ENCODE data around the gene CSAD.
"Not testable (repeated sequence)": the region's sequence is repeated elsewhere in the genome, so short reads cannot be mapped to it uniquely, and the experiment has no call there.

The CSAD gene

DNA sequence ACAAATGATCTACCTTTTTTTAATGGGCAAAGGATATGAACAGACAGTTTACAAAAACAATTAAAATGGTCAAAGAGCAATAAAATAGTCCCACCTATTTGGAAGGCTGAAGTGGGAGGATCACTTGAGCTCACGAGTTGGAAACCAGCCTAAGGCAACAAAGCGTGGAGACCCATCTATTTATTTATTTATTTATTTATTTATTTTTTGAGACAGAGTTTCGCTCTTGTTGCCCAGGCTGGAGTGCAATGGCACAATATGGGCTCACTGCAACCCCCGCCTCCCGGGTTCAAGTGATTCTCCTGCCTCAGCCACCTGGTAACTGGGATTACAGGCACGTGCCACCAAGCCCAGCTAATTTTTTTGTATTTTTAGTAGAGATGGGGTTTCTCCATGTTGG, 3.3 kb downstream of the CSAD start:
- not testable (repeated sequence) for H3K27ac ChIP-seq (ENCODE audit: low read length); H3K4me3 ChIP-seq (ENCODE audit: low read length in 2 of 2); H3K36me3 ChIP-seq (ENCODE audit: control insufficient read depth in 2 of 2, insufficient read depth in 2 of 2, low read length in 2 of 2); H3K9me3 ChIP-seq (ENCODE audit: control insufficient read depth in 2 of 2, low read length in 2 of 2); H3K9ac ChIP-seq (ENCODE audit: low read length in 2 of 2); H3K27me3 ChIP-seq (ENCODE audit: control insufficient read depth in 1 of 2, insufficient read depth in 2 of 2, low read length in 2 of 2)
- peaks cover 22% of the 10 kb centered on the region for H3K4me1 ChIP-seq (ENCODE audit: control insufficient read depth, insufficient read depth, low read length)

DNA sequence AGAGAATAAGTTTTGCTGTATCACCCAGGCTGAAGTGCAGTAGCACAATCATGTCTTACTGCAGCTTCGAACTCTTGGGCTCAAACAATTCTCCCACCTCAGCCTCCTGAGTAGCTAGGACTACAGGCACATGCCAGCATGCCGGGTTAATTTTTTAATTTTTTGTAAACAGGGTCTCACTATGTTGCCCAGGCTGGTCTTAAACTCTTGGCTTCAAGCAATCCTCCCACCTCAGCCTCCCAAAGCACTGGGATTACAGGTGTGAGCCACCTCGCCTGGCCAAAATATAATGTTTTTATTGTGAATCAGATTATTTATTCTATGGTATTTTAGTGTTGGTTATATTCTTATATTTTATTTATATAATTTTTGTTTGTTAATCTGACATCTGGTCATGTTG, 4.0 kb downstream of the CSAD start:
- Histone ChIP-seq H3K27me3 (ENCODE audit: control insufficient read depth in 1 of 2, insufficient read depth in 2 of 2, low read length in 2 of 2) (no peaks in the 10 kb centered on the region), H3K4me1 (ENCODE audit: control insufficient read depth, insufficient read depth, low read length) (peaks cover 15% of the 10 kb centered on the region), H3K9me3 (ENCODE audit: control insufficient read depth in 2 of 2, low read length in 2 of 2) (no peaks in the 10 kb centered on the region), H3K27ac (ENCODE audit: low read length) (no peak overlapping the region), H3K9ac (ENCODE audit: low read length in 2 of 2) (no peak overlapping the region), H3K4me3 (ENCODE audit: low read length in 2 of 2) (no peak overlapping the region), H3K36me3 (ENCODE audit: control insufficient read depth in 2 of 2, insufficient read depth in 2 of 2, low read length in 2 of 2) (peaks cover under 1 to 6% of the 10 kb centered on the region in 2 donors)

DNA sequence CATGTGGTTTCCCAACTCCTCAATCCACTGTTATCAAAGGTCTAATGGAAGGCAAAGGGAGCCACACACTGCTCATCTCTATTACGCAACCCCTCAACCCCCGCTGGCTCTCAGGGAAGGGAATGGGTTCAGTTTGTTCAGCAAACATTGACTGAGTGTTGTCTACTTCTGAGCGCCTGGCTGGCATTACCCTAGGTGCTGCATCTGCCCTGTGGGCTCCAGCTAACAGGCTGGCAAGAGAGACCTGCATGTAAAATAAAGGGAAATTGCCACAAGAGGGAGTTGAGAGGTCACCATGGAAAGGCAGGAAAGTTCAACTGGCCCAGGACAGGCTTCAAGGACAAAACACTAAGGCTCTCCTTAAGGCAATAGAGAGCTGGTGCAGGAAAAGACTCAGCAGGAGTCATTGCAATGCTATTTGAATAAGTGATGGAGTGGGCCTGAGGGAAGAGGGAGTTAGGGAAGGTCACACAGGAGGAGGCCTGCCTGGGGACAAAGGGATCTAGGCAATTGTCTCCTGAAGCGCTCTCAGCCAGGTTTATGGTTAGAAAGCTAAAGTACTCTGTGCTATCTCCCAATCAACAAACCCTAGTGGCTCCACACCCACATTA, 5.7 kb downstream of the CSAD start:
- H3K27me3 ChIP-seq (ENCODE audit: control insufficient read depth in 1 of 2, insufficient read depth in 2 of 2, low read length in 2 of 2), result no peaks in the 10 kb centered on the region
- H3K36me3 ChIP-seq (ENCODE audit: control insufficient read depth in 2 of 2, insufficient read depth in 2 of 2, low read length in 2 of 2), result peaks cover 4 to 13% of the 10 kb centered on the region in 2 donors
- H3K27ac ChIP-seq (ENCODE audit: low read length), result no peak overlapping the region
- no peak overlapping the region for H3K4me3 ChIP-seq (ENCODE audit: low read length in 2 of 2)
- peaks cover 7% of the 10 kb centered on the region for H3K4me1 ChIP-seq (ENCODE audit: control insufficient read depth, insufficient read depth, low read length)
- no peaks in the 10 kb centered on the region for H3K9me3 ChIP-seq (ENCODE audit: control insufficient read depth in 2 of 2, low read length in 2 of 2)
- no peak overlapping the region for H3K9ac ChIP-seq (ENCODE audit: low read length in 2 of 2)

DNA sequence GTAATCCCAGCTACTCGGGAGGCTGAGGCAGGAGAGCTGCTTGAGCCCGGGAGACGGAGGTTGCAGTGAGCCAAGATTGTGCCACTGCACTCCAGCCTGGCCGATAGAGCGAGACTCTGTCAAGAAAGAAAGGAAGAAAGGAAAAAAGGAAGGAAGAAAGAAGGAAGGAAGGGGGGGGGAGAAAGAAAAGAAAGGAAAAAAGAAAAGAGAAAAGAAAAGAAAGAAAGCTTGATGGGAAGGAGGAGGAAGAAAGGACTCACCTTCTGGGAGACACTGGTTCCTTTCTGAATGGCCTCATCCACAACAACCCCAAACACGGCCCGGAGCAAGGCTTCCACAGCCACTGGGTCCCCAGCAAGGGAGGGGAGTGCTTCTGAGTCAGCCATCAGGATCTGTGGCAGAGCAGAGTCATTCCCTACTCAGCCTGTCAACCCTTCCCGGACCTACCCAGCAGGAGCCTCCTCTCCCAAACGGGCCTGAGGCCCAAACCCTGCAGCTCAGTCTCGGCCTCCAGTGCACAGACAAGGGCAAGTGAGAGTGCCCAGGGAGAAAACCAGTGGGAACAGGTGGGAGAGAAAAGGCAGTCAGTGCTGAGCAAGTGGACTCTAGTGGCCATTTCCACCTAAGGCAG, 7.5 kb downstream of the CSAD start:
- Histone ChIP-seq H3K9ac (ENCODE audit: low read length in 2 of 2) (no peak overlapping the region), H3K27ac (ENCODE audit: low read length) (no peak overlapping the region), H3K4me1 (ENCODE audit: control insufficient read depth, insufficient read depth, low read length) (peaks cover 3% of the 10 kb centered on the region), H3K9me3 (ENCODE audit: control insufficient read depth in 2 of 2, low read length in 2 of 2) (no peaks in the 10 kb centered on the region), H3K36me3 (ENCODE audit: control insufficient read depth in 2 of 2, insufficient read depth in 2 of 2, low read length in 2 of 2) (peaks cover 9 to 17% of the 10 kb centered on the region in 2 donors), H3K27me3 (ENCODE audit: control insufficient read depth in 1 of 2, insufficient read depth in 2 of 2, low read length in 2 of 2) (no peaks in the 10 kb centered on the region), H3K4me3 (ENCODE audit: low read length in 2 of 2) (no peak overlapping the region)

DNA sequence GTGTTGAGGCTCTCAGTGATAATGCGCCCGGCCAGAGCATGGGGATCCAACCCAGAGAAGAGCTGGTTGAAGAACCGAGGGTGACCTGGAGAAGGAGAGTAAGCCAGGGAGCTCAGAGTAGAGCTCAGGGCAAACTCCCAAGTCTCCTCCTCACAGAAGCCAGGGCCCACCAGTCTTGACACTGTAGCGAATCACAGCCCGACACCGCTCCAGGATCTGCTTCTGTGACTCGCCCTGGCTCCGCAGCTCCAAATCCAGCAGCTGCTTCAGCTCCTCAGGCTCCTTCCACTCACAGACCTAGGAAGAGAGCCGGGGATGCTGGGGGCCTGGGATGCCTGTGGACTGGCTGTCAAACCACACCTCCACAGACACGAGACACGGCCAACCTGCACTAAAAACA, 8.4 kb downstream of the CSAD start:
- H3K27me3 ChIP-seq (ENCODE audit: control insufficient read depth in 1 of 2, insufficient read depth in 2 of 2, low read length in 2 of 2), result no peaks in the 10 kb centered on the region
- H3K9ac ChIP-seq (ENCODE audit: low read length in 2 of 2), result peak overlapping the region in 1 of 2 donors; percentile 9
- H3K4me3 ChIP-seq (ENCODE audit: low read length in 2 of 2), result no peak overlapping the region
- peaks cover 9 to 19% of the 10 kb centered on the region in 2 donors for H3K36me3 ChIP-seq (ENCODE audit: control insufficient read depth in 2 of 2, insufficient read depth in 2 of 2, low read length in 2 of 2)
- no peak overlapping the region for H3K27ac ChIP-seq (ENCODE audit: low read length)
- no peaks in the 10 kb centered on the region for H3K9me3 ChIP-seq (ENCODE audit: control insufficient read depth in 2 of 2, low read length in 2 of 2)
- H3K4me1 ChIP-seq (ENCODE audit: control insufficient read depth, insufficient read depth, low read length), result peaks cover 3% of the 10 kb centered on the region

DNA sequence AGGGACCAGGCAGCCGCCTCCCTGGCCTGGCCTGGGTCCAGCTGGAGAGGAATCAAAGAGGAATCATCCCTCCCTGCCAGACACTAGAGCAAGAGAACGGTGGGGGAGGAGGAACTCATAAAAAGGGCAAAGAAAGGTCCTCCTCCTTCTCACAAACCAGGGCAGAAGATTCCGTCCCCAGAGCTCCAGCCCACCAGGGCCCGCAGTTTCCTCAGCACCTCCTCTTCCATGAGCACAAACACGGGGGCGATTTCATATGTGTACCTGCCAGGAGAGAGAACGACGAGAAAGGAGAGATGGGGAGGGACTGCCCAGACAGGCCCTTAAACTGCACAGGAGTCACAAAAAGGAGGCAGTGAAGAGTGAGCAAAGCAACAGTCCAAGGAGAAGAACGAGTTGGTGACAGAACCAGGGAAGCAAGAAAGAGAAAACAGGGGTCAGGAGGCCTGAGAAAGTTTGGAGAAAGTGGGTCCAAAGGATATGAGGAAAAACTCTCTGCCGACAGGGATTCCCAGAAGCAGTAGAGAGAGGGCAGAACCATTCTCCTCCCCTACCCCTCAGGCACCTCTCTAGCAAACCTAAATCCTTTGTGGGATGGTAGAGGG, 8.9 kb downstream of the CSAD start:
- Histone ChIP-seq H3K27ac (ENCODE audit: low read length) (no peak overlapping the region), H3K27me3 (ENCODE audit: control insufficient read depth in 1 of 2, insufficient read depth in 2 of 2, low read length in 2 of 2) (no peaks in the 10 kb centered on the region), H3K4me1 (ENCODE audit: control insufficient read depth, insufficient read depth, low read length) (peaks cover 3% of the 10 kb centered on the region), H3K36me3 (ENCODE audit: control insufficient read depth in 2 of 2, insufficient read depth in 2 of 2, low read length in 2 of 2) (peaks cover 11 to 22% of the 10 kb centered on the region in 2 donors), H3K4me3 (ENCODE audit: low read length in 2 of 2) (no peak overlapping the region), H3K9ac (ENCODE audit: low read length in 2 of 2) (peak overlapping the region in 1 of 2 donors; percentile 9), H3K9me3 (ENCODE audit: control insufficient read depth in 2 of 2, low read length in 2 of 2) (no peaks in the 10 kb centered on the region)

DNA sequence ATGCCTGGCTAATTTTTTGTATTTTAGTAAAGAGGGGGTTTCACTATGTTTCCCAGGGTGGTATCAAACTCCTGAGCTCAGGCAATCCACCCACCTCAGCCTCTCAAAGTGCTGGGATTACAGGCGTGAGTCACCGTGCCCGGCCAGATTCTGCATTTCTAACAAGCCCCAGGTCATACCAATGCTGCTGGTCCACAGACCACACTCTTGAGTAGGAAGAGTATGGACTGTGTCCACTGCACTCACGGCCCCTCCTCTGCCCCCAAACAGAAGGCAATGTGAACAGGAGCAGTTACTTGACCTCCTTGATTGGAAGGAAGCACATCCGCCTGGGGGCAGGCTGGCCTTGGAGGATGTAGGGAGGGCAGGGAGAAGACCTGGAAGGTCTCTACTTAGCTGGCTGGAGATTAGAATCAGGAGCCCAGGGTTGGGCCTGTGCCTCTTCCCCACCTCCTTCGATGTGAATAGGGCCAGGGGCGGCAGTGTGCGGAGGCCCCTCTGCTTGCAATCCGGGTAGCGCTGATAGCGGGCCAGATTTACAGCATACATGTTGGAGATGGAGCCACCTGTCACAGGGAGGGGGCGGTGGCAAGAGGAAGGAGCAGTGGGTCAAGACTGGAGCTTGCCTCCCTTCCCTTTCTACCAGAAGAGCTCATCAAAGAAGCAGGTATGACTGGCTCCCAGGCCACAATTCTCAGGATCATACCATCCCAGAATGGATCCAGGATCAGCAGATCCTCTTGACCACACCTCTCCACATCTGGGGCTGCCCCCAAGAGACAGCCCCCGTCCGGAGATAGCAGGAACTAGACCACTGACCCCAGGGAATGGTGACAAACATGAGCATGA, 9.6 kb downstream of the CSAD start:
- peaks cover 3% of the 10 kb centered on the region for H3K4me1 ChIP-seq (ENCODE audit: control insufficient read depth, insufficient read depth, low read length)
- H3K27ac ChIP-seq (ENCODE audit: low read length), result no peak overlapping the region
- H3K4me3 ChIP-seq (ENCODE audit: low read length in 2 of 2), result no peak overlapping the region
- no peak overlapping the region for H3K9ac ChIP-seq (ENCODE audit: low read length in 2 of 2)
- H3K36me3 ChIP-seq (ENCODE audit: control insufficient read depth in 2 of 2, insufficient read depth in 2 of 2, low read length in 2 of 2), result peaks cover 11 to 22% of the 10 kb centered on the region in 2 donors
- H3K27me3 ChIP-seq (ENCODE audit: control insufficient read depth in 1 of 2, insufficient read depth in 2 of 2, low read length in 2 of 2), result no peaks in the 10 kb centered on the region
- H3K9me3 ChIP-seq (ENCODE audit: control insufficient read depth in 2 of 2, low read length in 2 of 2), result no peaks in the 10 kb centered on the region

DNA sequence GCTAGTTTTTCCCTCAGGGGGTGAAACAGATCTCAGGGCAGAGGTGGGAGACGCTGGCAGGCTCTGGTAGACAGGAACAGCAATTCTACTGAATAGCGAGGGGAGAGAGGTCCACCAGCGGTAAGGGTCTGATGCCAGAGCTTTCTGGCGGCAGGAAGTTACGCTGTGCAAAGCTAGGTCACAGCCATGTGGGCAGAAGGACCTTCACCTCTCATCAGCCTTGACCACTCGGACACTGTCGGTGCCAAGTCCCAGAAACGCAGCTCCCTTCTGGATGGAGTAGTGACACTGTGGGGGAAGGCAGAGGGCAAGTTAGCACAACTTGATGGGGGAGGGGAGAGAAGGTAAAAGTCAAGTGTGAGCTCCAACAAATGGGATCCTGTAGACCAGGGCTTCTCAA, 10.5 kb downstream of the CSAD start:
- Histone ChIP-seq H3K27ac (ENCODE audit: low read length) (no peak overlapping the region), H3K9me3 (ENCODE audit: control insufficient read depth in 2 of 2, low read length in 2 of 2) (no peaks in the 10 kb centered on the region), H3K4me1 (ENCODE audit: control insufficient read depth, insufficient read depth, low read length) (peaks cover 3% of the 10 kb centered on the region), H3K9ac (ENCODE audit: low read length in 2 of 2) (no peak overlapping the region), H3K27me3 (ENCODE audit: control insufficient read depth in 1 of 2, insufficient read depth in 2 of 2, low read length in 2 of 2) (no peaks in the 10 kb centered on the region), H3K4me3 (ENCODE audit: low read length in 2 of 2) (no peak overlapping the region), H3K36me3 (ENCODE audit: control insufficient read depth in 2 of 2, insufficient read depth in 2 of 2, low read length in 2 of 2) (peaks cover 11 to 22% of the 10 kb centered on the region in 2 donors)

DNA sequence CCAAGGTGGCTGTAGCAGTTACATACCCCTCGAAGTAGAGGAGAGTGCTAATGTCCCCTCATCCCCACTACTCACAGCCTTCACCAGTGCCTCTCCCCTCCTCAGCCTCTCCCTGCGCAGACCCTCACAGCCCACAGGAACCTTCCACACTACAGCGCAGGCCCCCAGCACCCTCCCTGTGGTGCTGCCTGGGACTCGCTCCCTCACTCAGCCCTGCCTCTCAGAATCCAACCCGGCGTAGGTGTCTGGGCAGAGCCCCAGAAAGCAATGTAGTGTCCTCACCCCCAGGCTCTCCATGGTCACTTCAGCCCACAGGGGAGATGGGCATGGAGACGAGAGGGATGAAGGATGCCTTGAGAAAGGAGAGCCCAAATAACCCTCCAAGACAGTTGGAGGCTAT, 11.1 kb downstream of the CSAD start:
- Histone ChIP-seq H3K27ac (ENCODE audit: low read length) (no peak overlapping the region), H3K9me3 (ENCODE audit: control insufficient read depth in 2 of 2, low read length in 2 of 2) (no peaks in the 10 kb centered on the region), H3K27me3 (ENCODE audit: control insufficient read depth in 1 of 2, insufficient read depth in 2 of 2, low read length in 2 of 2) (no peaks in the 10 kb centered on the region), H3K4me1 (ENCODE audit: control insufficient read depth, insufficient read depth, low read length) (peaks cover 3% of the 10 kb centered on the region), H3K4me3 (ENCODE audit: low read length in 2 of 2) (no peak overlapping the region), H3K36me3 (ENCODE audit: control insufficient read depth in 2 of 2, insufficient read depth in 2 of 2, low read length in 2 of 2) (peaks cover 11 to 22% of the 10 kb centered on the region in 2 donors), H3K9ac (ENCODE audit: low read length in 2 of 2) (no peak overlapping the region)

DNA sequence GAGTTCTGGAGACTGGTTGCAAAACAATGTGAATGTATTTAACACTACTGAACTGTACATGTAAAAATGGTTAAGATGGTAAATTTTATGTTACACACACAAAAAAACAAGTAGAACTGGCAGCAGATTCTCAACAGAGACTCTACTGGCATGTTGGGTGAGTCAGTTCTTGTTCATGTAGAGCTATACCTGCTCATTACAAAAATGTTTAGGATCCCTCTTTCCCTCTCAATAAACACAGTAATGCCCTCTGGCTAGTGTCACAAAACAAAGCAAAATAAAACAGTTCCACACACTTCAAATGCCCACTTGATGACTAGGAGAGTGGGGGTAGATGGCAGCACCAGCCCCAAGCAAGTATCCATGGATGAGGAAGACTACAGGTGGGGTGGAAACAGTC, 13.9 kb downstream of the CSAD start:
- H3K9ac ChIP-seq (ENCODE audit: low read length in 2 of 2), result no peak overlapping the region
- H3K36me3 ChIP-seq (ENCODE audit: control insufficient read depth in 2 of 2, insufficient read depth in 2 of 2, low read length in 2 of 2), result peaks cover 11 to 21% of the 10 kb centered on the region in 2 donors
- H3K4me1 ChIP-seq (ENCODE audit: control insufficient read depth, insufficient read depth, low read length), result peaks cover 3% of the 10 kb centered on the region
- H3K4me3 ChIP-seq (ENCODE audit: low read length in 2 of 2), result no peak overlapping the region
- H3K9me3 ChIP-seq (ENCODE audit: control insufficient read depth in 2 of 2, low read length in 2 of 2), result no peaks in the 10 kb centered on the region
- H3K27ac ChIP-seq (ENCODE audit: low read length), result no peak overlapping the region
- no peaks in the 10 kb centered on the region for H3K27me3 ChIP-seq (ENCODE audit: control insufficient read depth in 1 of 2, insufficient read depth in 2 of 2, low read length in 2 of 2)

All from stomach smooth muscle (tissue), 2 donors.